HL-60/S4 treated with retinoic acid at 250 ng/mL for 4 days and 3 days (cell line): ENCODE measurements around the gene RFX7.

Experiments
- in situ Hi-C: fragments of 300-500 bp; cut with MboI; formaldehyde crosslinking; loops from 2 replicates; pipeline ENCODE4 v1.7.0; 2022; ENCODE audit warnings: low sequenced_read_pairs

RFX7 gene

DNA sequence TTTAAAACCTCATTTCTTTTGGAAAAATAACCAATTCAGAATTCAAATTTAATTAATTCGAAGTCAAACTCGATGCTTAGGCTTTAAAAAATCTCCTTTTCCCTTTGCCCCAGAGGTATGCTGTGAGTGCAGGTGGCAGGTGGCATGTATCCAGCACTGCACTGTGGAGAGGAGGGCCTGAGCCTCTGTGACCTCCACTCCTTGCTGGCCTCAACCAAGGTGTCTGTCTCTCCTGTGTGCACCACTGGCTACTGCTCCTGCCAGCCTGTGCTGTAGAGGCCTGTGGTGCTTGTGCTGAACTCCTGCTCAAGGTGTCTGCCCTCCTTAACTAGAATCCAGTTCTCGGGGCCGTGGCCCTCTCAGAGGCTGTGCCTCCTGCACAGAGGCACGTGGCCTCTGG is 194.1 kb downstream of the RFX7 start:
- in situ Hi-C loops: no loop called here

DNA sequence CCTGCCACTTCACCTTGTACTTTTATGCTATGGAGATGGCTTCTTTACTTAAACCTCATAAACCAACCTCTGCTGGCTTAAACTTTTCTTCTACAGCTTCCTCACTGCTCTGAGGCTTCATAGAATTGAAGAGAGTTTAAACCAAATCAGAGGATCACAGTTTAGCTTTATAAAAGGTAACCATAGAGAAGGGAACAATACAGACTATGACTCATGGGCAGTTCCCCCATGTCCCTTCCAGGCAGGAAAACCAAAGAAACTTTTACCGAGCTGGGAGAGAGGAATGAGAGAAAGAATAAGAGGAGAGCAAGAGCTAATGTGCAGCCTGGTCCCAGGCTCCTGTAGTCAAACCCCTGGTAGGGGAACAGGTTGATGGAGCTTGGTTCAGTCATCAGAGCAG is 196.3 kb downstream of the RFX7 start:
- in situ Hi-C loops: no loop called here

DNA sequence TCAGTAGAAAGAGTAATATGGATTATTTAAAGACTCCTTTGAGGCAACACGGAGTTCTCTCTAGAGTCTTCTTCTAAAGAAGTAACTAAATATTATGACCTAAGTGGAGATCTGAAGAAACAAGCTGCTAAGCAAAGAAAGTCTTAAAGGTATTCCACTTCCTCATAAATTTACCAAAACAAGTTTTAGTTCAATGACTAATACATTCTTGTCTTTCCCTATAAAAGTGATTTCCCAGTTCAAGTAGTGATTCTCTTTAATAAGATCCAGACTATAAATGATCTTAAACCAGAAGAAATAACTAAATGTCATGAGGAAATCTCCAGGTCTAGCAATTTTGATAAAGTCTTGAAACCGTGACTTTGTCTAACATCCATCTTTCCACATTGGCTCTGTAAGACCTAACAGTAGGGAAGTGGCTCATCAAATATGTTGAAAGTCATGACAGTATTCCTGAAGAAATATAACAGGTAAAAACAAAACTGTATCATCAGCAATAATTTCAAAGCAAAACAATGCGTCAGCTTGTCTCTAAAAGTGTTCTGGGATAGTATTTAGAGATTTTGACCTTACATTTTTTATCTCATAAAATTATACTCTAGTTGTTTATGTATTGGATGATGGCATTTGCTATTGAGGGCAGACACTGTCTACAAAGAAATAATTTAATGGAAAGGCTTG is 198.5 kb downstream of the RFX7 start:
- in situ Hi-C loops: no loop called here

DNA sequence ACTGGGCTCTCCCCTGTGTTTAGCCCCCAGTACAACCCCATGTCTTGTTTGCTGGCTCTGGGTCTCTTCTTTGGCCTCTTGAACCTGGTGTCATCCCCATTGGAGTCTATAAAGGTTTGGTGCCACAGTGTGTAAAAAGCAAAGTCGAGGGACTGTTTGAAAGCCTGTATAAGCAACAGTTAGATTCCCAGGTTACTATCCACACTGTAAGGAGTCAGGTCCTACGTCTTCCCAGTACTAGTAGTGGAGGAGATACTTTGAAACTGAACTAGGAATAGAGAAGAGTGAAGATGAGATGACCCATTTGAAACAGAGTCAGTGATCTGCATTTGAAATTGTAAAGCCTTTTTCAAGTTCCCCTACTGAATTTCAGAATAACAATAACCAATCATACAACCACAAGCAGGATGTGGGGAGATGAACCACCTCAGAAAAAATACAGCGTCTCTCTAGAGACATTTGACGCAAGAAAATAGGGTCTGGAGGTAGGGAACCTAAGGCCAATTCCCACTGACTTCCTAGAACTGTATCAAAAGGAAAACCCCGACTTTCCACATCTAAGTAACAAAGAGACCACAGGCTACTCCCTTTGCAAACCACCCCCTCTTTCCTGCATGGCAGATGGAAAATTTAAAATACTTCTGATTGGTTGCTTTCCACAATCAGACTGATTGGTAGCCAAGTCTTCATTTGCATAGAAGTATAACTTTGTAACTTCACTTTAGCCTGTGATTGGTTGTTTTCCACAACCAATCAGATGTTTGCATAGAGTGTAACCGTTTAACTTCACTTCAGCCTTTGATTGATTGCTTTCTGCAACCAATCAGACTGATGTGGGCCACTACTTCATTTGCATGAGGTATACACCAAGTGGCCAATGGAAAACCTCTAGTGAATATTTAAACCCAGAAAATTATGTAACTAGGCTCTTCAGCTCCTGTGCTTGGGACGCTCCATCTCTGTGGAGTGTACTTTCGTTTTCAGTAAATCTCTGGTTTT is 200.4 kb downstream of the RFX7 start:
- in situ Hi-C loops: no loop called here

DNA sequence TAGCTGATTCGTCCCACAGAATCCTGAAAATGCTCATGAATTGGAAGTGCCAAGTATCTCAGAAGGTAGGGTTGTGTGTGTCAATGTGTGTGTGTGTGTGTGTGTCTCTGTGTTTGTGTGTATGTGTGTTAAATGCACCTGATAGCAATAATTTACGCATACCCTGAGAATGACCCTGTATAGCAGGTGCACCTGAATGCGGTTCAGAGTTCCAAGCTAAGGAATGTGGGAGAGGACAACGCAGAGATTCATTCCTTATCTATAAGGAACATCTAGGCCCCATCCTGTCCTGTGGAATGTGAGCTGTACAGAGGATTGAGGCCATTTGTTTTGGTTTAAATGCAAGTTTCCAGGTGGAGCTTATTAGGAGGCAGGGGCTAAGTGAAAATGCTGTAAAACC is 201.2 kb downstream of the RFX7 start:
- in situ Hi-C loops: no loop called here

DNA sequence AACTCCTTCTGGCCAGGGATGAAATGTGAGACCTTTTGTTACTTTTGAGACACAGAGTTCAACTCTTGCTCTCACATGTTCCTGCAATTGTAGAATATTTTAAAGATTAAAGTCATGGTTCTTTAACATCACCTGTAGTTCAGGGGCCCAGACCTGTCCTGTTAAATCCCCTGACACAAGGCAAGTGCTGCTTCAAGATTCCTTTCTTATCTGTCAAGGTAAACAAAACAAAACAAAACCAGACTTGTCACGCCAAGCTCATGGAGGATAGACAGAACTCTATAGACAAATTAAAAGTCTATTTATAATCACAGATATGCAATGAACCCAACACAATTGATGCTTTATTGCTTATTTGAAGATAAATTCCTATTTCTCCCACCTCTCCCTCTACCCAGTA is 201.6 kb downstream of the RFX7 start:
- in situ Hi-C loops: no loop called here

DNA sequence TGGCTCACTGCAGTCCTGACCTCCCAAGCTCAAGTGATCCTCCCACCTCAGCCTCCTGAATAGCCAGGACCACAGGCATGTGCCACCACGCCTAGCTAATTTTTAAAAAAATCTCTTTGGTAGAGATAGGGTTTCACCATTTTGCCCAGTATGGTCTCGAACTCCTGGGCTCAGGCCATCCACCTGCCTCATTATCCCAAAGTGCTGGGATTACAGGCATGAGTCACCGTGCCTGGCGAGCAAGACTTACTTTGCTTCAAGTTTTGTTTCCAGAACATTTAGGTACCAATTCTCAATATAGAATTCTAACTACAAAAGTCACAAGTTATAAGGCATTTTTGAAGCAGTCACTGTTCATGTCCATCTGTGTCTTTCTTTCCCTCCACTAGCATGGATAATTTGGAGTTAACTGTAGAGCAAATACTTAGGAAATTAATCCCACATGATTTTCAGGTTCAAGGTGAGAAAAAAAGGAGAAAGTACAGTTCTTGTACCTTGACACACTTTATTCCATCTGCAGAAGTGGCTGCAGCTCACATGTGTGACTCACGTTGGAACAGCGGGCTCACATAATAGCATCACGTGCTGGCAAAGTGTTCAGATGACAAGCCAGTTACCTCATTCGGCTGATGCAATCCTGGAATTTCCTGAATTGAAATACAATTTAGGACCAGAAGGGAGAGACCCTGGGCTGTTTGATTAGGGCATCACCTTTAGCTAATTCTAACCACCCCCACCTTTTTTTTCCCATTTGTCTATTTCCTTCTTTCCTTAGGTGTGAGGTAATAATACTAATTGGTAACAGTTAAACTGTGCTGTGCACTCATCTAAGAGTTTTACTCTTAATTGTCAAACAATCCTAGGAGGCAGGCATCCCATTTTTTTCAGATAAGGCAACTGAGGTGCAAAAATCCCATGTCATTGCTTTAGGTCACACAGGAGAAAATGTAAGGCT is 203.3 kb downstream of the RFX7 start:
- in situ Hi-C loops: no loop called here

DNA sequence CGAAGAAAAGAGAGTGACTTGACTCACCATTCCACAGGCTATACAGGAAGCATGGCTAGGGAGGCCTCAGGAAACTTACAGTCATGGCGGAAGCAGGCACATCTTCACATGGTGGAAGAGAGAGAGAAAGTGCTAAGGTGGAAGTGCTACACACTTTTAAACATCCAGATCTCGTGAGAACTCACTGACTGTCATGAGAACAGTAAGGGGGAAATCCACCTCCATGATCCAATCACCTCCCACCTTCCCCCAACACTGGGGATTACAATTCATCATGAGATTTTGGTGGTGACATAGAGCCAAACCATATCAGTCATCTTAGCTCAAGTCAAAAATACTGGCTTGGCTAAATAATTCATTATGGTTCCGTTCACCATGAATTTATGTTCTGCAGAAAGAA is 205.0 kb downstream of the RFX7 start:
- in situ Hi-C loops: no loop called here

DNA sequence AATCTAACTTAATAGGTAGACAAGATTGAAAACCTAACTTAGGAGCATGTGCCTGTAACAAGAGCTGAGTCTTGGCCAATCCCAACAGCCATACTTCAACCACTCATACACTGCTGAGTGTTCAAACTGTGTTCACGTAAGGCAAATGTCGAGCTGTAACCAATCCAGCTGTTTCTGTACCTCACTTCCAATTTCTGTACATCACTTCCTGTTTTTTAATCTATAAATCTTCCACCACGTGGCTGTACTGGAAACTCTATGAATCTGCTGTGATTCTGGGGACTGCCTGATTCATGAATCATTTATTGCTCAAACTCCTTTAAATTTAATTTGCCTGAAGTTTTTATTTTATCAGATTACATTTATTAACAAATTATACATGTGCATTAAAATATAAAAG is 205.7 kb downstream of the RFX7 start:
- in situ Hi-C loops: no loop called here
